Naive thymus-derived CD8-positive, alpha-beta T cell (primary cell): ENCODE data around the gene SHQ1. TPM values are rescaled to one million over a fixed set of nuclear protein-coding genes. Genes with fewer than 3 reads are reported as not detected.
"Not testable (repeated sequence)": the region's sequence is repeated elsewhere in the genome, so short reads cannot be mapped to it uniquely, and the experiment has no call there.

Experiments
- ATAC-seq, 2 donors: fragments of 150-1000 bp; cut with Tn5 transposase in 1 of 2; sonication (Bioruptor Pico), chemical (Tn5 transposase) in 1 of 2; 1 replicate in 1 of 2; 2 replicates in 1 of 2; pipeline ENCODE4 v1.10.0; 2021; ENCODE audit warnings: mild to moderate bottlenecking in 2 of 2, moderate library complexity in 2 of 2
- POLR2A ChIA-PET: fragments of 350-600 bp; sonication (Branson Sonifier 250); formaldehyde crosslinking; loops from one replicate; lab custom pipeline; 2021; ENCODE audit warnings: antibody characterized with exemption; lab: Charles Lee
- DNase-seq, 10 donors: peaks; one replicate each; pipeline versions ENCODE4 v3.0.0 to v3.0.0-alpha.2; 2020 to 2022
- H3K27ac Mint-ChIP-seq, 10 donors: one replicate each; pipeline ENCODE4 v1.8.0; 2020 to 2022; ENCODE audit warnings: mild to moderate bottlenecking in 10 of 10, mixed read lengths in 10 of 10, moderate library complexity in 4 of 10, inconsistent platforms in 1 of 10
- H3K27me3 Mint-ChIP-seq, 5 donors: one replicate each; pipeline ENCODE4 v1.8.0; 2021 to 2022; ENCODE audit warnings: mixed read lengths in 5 of 5
- H3K36me3 Mint-ChIP-seq, 3 donors: one replicate each; pipeline ENCODE4 v1.8.0; 2020 to 2022; ENCODE audit warnings: mixed read lengths in 3 of 3, mild to moderate bottlenecking in 2 of 3, inconsistent platforms in 1 of 3
- H3K4me1 Mint-ChIP-seq, 4 donors: one replicate each; pipeline ENCODE4 v1.8.0; 2021 to 2022; ENCODE audit warnings: mixed read lengths in 4 of 4
- H3K4me3 Mint-ChIP-seq, 10 donors: one replicate each; pipeline ENCODE4 v1.8.0; 2020 to 2022; ENCODE audit warnings: mild to moderate bottlenecking in 10 of 10, mixed read lengths in 10 of 10, moderate library complexity in 6 of 10, inconsistent platforms in 1 of 10
- H3K9me3 Mint-ChIP-seq, 9 donors: one replicate each; pipeline ENCODE4 v1.8.0; 2020 to 2022; ENCODE audit warnings: mixed read lengths in 9 of 9, mild to moderate bottlenecking in 3 of 9, inconsistent platforms in 1 of 9, moderate library complexity in 1 of 9
- polyA plus RNA-seq, 3 donors: library from polyadenylated mRNA; unstranded; fragments of 300-500 nt; fragmentation: Illumina TruSeq; gene quantifications; one replicate each; pipeline ENCODE4 v1.2.3, GENCODE V29; 2021
- total RNA-seq, 8 experiments: library from RNA in 2 of 8; stranded (reverse) in 2 of 8; gene quantifications; one replicate each; pipeline ENCODE4 v1.2.3 and lab custom pipeline; 2021 to 2026

The SHQ1 gene
- total and polyA plus RNA-seq, 5 experiments from 2014 or later, result 14.8 to 26.4 (median 22.7) TPM

DNA sequence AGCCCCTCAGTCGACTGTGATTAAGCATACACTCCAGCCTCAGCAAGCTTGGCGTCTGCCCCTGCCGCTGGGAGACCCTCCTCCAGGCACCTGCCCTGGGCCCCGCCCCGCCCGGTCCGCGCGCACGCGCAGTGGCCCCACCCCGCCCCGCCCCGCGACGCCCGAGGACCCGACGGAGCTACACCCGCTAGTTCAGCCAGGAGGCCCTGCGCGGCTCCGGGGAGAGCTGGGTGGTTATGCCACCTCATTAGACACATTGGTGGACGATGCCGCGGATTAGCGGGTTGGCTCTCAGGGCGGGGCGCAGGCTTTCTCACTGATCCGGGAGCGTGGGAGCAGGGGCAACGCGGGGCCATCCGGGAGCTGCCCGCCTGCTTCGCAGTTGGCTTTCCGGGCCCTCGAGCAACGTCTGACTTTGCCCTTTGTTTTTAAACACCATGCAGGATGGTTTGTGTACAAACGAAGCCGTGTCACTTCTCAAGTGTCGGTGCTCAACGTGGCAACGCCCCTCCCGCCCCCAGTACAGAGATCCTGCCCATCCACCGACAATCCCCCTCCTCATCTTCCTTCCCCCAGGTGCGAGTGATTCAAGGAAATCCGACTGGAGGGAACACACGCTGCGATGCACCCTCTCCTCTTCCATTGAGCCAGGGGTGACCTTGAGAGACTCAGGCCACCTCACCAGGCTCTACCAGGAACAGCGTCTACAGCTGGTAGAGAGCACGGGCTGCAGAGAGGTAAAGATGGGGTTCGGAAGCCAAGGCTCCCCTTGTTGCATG, 109.3 kb downstream of the SHQ1 start:
- peaks cover 14 to 35% (median 32%) of the 10 kb centered on the region in 4 donors for H3K4me1 Mint-ChIP-seq
- H3K4me3 Mint-ChIP-seq, result peak overlapping the region; percentile 81 to 96 (median 92)
- POLR2A ChIA-PET, result interaction anchor here (0.7 to 7.5 kb wide), 18 partner anchors 9 to 83 kb away, joined by 3 to 85 read pairs (median 6); no protein-coding TSS in a partner anchor
- H3K27me3 Mint-ChIP-seq, result peaks cover 0 to 3% (median 0%) of the 10 kb centered on the region in 5 donors
- peak; percentile 66 to 86 (median 77) for DNase-seq
- peaks cover 0 to 10% (median 9%) of the 10 kb centered on the region in 3 donors for H3K36me3 Mint-ChIP-seq
- peaks cover 0 to 9% (median 4%) of the 10 kb centered on the region in 9 donors for H3K9me3 Mint-ChIP-seq
- peak overlapping the region; percentile 94 to 99 (median 95) for H3K27ac Mint-ChIP-seq
- peak; percentile 92 to 93 for ATAC-seq

- DNase-seq, H3K27me3 Mint-ChIP-seq, H3K27ac Mint-ChIP-seq, POLR2A ChIA-PET, ATAC-seq, H3K4me3 Mint-ChIP-seq: not testable (repeated sequence)
- Mint-ChIP-seq H3K4me1 (peaks cover 8 to 23% (median 23%) of the 10 kb centered on the region in 4 donors), H3K9me3 (peaks cover 0 to 21% (median 9%) of the 10 kb centered on the region in 9 donors), H3K36me3 (peaks cover 0 to 15% (median 11%) of the 10 kb centered on the region in 3 donors)
Measured at GRCh38 chr3:72735072-72735471, 113.2 kb downstream of the SHQ1 start.

GRCh38 chr3:72733676-72734075, 114.6 kb downstream of the SHQ1 start:
- no peak for DNase-seq
- Mint-ChIP-seq H3K4me1 (peaks cover 0 to 10% (median 10%) of the 10 kb centered on the region in 4 donors), H3K27me3 (peaks cover 0 to 3% (median 0%) of the 10 kb centered on the region in 5 donors), H3K27ac (no peak overlapping the region), H3K36me3 (peaks cover 0 to 15% (median 10%) of the 10 kb centered on the region in 3 donors), H3K9me3 (peaks cover 0 to 21% (median 9%) of the 10 kb centered on the region in 9 donors), H3K4me3 (no peak overlapping the region)
- POLR2A ChIA-PET, result no interaction called here
- ATAC-seq, result no peak

DNA sequence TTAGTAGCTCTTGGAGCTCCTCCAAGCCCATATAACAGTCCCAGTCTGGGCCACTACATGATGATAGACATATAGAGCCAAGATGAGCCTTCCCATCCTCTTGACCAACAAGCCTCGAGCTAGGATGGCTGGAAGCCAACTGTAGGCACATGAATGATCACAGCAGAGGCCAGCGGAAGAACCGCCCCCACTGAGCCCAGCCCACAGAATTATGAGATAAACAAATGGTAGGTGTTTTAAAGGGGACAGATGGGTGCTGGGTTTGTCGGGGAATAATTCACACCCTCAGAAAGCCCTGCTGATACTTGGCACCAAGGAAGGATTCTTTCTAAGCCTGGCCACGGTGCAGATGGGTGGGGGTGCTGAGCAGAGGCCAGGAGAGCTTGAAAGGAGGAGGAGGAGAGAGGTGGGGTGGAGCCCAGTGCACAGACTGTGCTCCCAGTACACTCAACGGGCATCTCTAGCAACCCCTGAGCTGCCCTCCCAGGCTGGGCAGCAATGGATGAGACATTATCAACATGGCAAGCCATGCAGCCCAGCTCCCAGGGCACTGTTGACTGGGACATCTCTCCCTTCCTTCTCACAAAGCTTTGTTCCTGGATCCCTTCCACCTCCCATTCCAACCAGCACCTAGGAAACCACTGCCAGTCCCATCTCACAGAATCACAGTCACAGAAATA, 115.4 kb downstream of the SHQ1 start:
- not testable (repeated sequence) for H3K4me1 Mint-ChIP-seq, H3K4me3 Mint-ChIP-seq, H3K27me3 Mint-ChIP-seq, DNase-seq, H3K27ac Mint-ChIP-seq, ATAC-seq
- POLR2A ChIA-PET, result interaction anchor here (0.7 kb wide), 1 partner anchor 380 kb away, joined by 3 read pairs; no protein-coding TSS in a partner anchor
- Mint-ChIP-seq H3K36me3 (peaks cover 0 to 15% (median 10%) of the 10 kb centered on the region in 3 donors), H3K9me3 (peaks cover 0 to 21% (median 9%) of the 10 kb centered on the region in 9 donors)

GRCh38 chr3:72728958-72729467, 119.2 kb downstream of the SHQ1 start:
- DNase-seq (no peak), ATAC-seq (no peak)
- peaks cover 0 to 2% (median 0%) of the 10 kb centered on the region in 5 donors for H3K27me3 Mint-ChIP-seq
- H3K9me3 Mint-ChIP-seq, result peaks cover 0 to 13% (median 5%) of the 10 kb centered on the region in 9 donors
- H3K27ac Mint-ChIP-seq, result no peak overlapping the region
- H3K4me1 Mint-ChIP-seq, result no peaks in the 10 kb centered on the region
- peaks cover 0 to 6% (median 5%) of the 10 kb centered on the region in 3 donors for H3K36me3 Mint-ChIP-seq
- H3K4me3 Mint-ChIP-seq, result no peak overlapping the region
- POLR2A ChIA-PET, result interaction anchor here (1.5 kb wide), 1 partner anchor 10 kb away, joined by 5 read pairs; no protein-coding TSS in a partner anchor

DNA sequence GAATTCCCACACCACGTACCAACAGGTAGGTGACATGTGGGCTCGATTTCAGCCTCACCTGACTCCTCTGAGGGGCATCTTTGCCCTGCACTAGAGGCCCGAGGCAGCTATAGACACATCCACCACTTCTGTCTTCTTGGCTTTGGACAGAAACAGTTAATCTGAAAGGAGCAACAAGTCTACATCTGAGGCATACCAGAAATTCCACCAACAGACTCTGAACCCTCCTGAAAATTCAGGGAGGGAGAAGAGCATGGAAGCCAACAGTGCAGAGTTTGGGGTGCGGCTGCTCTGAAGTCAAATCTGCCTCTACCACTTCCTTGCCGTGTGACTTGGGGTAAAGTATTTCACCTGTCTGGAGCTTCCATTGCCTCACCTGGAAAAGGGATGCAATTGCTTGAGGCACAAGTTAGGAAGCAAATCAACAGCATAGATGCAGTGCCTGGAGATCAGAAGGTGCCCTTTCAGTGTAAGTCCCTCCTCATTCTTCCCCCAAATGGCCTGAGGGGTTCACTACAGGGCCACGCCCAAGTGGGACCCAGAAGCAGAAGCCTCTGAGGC, 119.8 kb downstream of the SHQ1 start:
- H3K27me3 Mint-ChIP-seq, result peaks cover 0 to 2% (median 0%) of the 10 kb centered on the region in 5 donors
- H3K9me3 Mint-ChIP-seq, result peaks cover 0 to 11% (median 5%) of the 10 kb centered on the region in 9 donors
- no peak overlapping the region for H3K4me3 Mint-ChIP-seq
- no peak for DNase-seq
- H3K4me1 Mint-ChIP-seq, result no peaks in the 10 kb centered on the region
- no peak for ATAC-seq
- H3K36me3 Mint-ChIP-seq, result peaks cover 0 to 5% (median 5%) of the 10 kb centered on the region in 3 donors
- H3K27ac Mint-ChIP-seq, result no peak overlapping the region
- POLR2A ChIA-PET, result no interaction called here

- DNase-seq, result no peak
- Mint-ChIP-seq H3K36me3 (peaks cover 0 to 3% (median 0%) of the 10 kb centered on the region in 3 donors), H3K27ac (no peak overlapping the region), H3K9me3 (peaks cover 0 to 5% (median 1%) of the 10 kb centered on the region in 9 donors), H3K4me1 (no peaks in the 10 kb centered on the region), H3K27me3 (no peaks in the 10 kb centered on the region), H3K4me3 (no peak overlapping the region)
- no peak for ATAC-seq
- POLR2A ChIA-PET, result no interaction called here
Measured at GRCh38 chr3:72727726-72728125, 120.5 kb downstream of the SHQ1 start.

- no peaks in the 10 kb centered on the region for H3K36me3 Mint-ChIP-seq
Measured at GRCh38 chr3:72727172-72727571, 121.1 kb downstream of the SHQ1 start.

GRCh38 chr3:72725229-72725628, 123.0 kb downstream of the SHQ1 start:
- H3K36me3 Mint-ChIP-seq, result no peaks in the 10 kb centered on the region

More at GRCh38 chr3:72727172-72727571, 121.1 kb downstream of the SHQ1 start:
- Mint-ChIP-seq H3K27me3 (no peaks in the 10 kb centered on the region), H3K9me3 (peaks cover 0 to 4% (median 0%) of the 10 kb centered on the region in 9 donors), H3K27ac (peak overlapping the region in 2 of 10 donors; percentile 31 to 34), H3K4me1 (no peaks in the 10 kb centered on the region), H3K4me3 (no peak overlapping the region)
- DNase-seq (no peak), ATAC-seq (no peak)
- POLR2A ChIA-PET, result interaction anchor here (1.0 kb wide), 1 partner anchor 67 kb away, joined by 5 read pairs; no protein-coding TSS in a partner anchor

DNA sequence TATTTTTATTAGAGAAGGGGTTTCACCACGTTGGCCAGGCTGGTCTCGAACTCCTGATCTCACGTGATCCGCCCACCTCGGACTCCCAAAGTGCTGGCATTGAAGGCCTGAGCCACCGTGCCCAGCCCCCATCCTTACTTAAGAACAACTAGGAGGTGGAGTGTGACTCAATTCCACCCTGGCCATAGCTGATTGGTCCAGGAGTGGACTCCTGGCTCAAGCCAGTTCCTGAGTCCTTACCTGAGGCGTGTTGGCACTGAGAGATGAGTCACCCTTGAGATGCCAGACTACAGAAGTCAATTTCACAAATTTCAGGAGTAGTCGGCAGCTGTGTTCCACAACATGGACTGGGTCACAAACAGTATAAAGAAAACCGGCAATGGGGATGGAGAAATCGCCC, 124.2 kb downstream of the SHQ1 start:
- Mint-ChIP-seq H3K27me3 (no peaks in the 10 kb centered on the region), H3K4me1 (peaks cover 0 to under 1% (median 0%) of the 10 kb centered on the region in 4 donors), H3K4me3 (no peak overlapping the region), H3K27ac (no peak overlapping the region), H3K36me3 (no peaks in the 10 kb centered on the region), H3K9me3 (no peaks in the 10 kb centered on the region)
- POLR2A ChIA-PET, result interaction anchor here (0.6 kb wide), 1 partner anchor 37 kb away, joined by 3 read pairs; no protein-coding TSS in a partner anchor
- ATAC-seq (no peak), DNase-seq (no peak)

More at GRCh38 chr3:72725229-72725628, 123.0 kb downstream of the SHQ1 start:
- POLR2A ChIA-PET, result interaction anchor here (1.0 kb wide), 1 partner anchor 14 kb away, joined by 3 read pairs; no protein-coding TSS in a partner anchor
- H3K9me3 Mint-ChIP-seq, result no peaks in the 10 kb centered on the region
- no peaks in the 10 kb centered on the region for H3K4me1 Mint-ChIP-seq
- DNase-seq (no peak), ATAC-seq (no peak)
- H3K27me3 Mint-ChIP-seq, result no peaks in the 10 kb centered on the region
- peak overlapping the region in 1 of 10 donors; percentile 32 for H3K4me3 Mint-ChIP-seq
- peak overlapping the region in 3 of 10 donors; percentile 8 to 84 (median 31) for H3K27ac Mint-ChIP-seq

- peak overlapping the region in 5 of 10 donors; percentile 22 to 58 (median 45) for H3K27ac Mint-ChIP-seq
- peaks cover 0 to 4% (median 0%) of the 10 kb centered on the region in 4 donors for H3K4me1 Mint-ChIP-seq
- POLR2A ChIA-PET, result interaction anchor here (0.7 kb wide), 1 partner anchor 92 kb away, joined by 5 read pairs; no protein-coding TSS in a partner anchor
- no peak overlapping the region for H3K4me3 Mint-ChIP-seq
- H3K9me3 Mint-ChIP-seq, result no peaks in the 10 kb centered on the region
- ATAC-seq (no peak), DNase-seq (no peak)
- no peaks in the 10 kb centered on the region for H3K27me3 Mint-ChIP-seq
- H3K36me3 Mint-ChIP-seq, result no peaks in the 10 kb centered on the region
Measured at GRCh38 chr3:72722930-72723726, 125.1 kb downstream of the SHQ1 start.
